ENCODE results near the gene ZMYM2. TPM values are rescaled to one million over a fixed set of nuclear protein-coding genes. Genes with fewer than 3 reads are reported as not detected.
"Not testable (repeated sequence)": the region's sequence is repeated elsewhere in the genome, so short reads cannot be mapped to it uniquely, and the experiment has no call there.

Gene ZMYM2
- total RNA-seq, 2 experiments from 2014 or later, result 82.8 to 92.0 TPM

- H3K27me3 Mint-ChIP-seq; POLR2A ChIA-PET; H3K9me3 Mint-ChIP-seq; ATAC-seq (ENCODE audit: low read depth); H3K4me3 Mint-ChIP-seq; DNase-seq; H3K27ac Mint-ChIP-seq: not testable (repeated sequence)
- H3K4me1 Mint-ChIP-seq, result peaks cover 16% of the 10 kb centered on the region
- H3K36me3 Mint-ChIP-seq, result peaks cover 54% of the 10 kb centered on the region
These were observed 84.1 kb downstream of the ZMYM2 start for GRCh38 chr13:20042603-20043002.

GRCh38 chr13:20043207-20043925 lies 84.8 kb downstream of the ZMYM2 start:
- Mint-ChIP-seq H3K27me3 (no peaks in the 10 kb centered on the region), H3K9me3 (peaks cover 8% of the 10 kb centered on the region), H3K27ac (no peak overlapping the region), H3K4me1 (peaks cover 16% of the 10 kb centered on the region), H3K4me3 (no peak overlapping the region), H3K36me3 (peaks cover 46% of the 10 kb centered on the region)
- POLR2A ChIA-PET, result no interaction called here
- ATAC-seq (ENCODE audit: low read depth), result no peak
- no peak for DNase-seq

GRCh38 chr13:20044086-20044485 lies 85.6 kb downstream of the ZMYM2 start:
- Mint-ChIP-seq H3K9me3 (peaks cover 8% of the 10 kb centered on the region), H3K27me3 (no peaks in the 10 kb centered on the region), H3K36me3 (peaks cover 40% of the 10 kb centered on the region), H3K27ac (no peak overlapping the region), H3K4me1 (peaks cover 22% of the 10 kb centered on the region), H3K4me3 (no peak overlapping the region)
- DNase-seq, result no peak
- POLR2A ChIA-PET, result no interaction called here
- no peak for ATAC-seq (ENCODE audit: low read depth)

- peaks cover 21% of the 10 kb centered on the region for H3K36me3 Mint-ChIP-seq
- H3K27me3 Mint-ChIP-seq, result no peaks in the 10 kb centered on the region
- H3K27ac Mint-ChIP-seq, result no peak overlapping the region
- no peak overlapping the region for H3K4me3 Mint-ChIP-seq
- peaks cover 27% of the 10 kb centered on the region for H3K4me1 Mint-ChIP-seq
- POLR2A ChIA-PET, result interaction anchor here (0.7 kb wide), 1 partner anchor 83 kb away, joined by 3 read pairs; no protein-coding TSS in a partner anchor
- ATAC-seq (ENCODE audit: low read depth) (no peak), DNase-seq (no peak)
- no peaks in the 10 kb centered on the region for H3K9me3 Mint-ChIP-seq
These were observed 87.5 kb downstream of the ZMYM2 start for GRCh38 chr13:20045950-20046548.

- peak overlapping the region; percentile 57 for H3K4me3 Mint-ChIP-seq
- H3K9me3 Mint-ChIP-seq, result no peaks in the 10 kb centered on the region
- ATAC-seq (ENCODE audit: low read depth), result no peak
- H3K36me3 Mint-ChIP-seq, result peaks cover 18% of the 10 kb centered on the region
- peaks cover 13% of the 10 kb centered on the region for H3K4me1 Mint-ChIP-seq
- POLR2A ChIA-PET, result no interaction called here
- DNase-seq, result no peak
- peak overlapping the region; percentile 65 for H3K27ac Mint-ChIP-seq
- no peaks in the 10 kb centered on the region for H3K27me3 Mint-ChIP-seq
These were observed 91.3 kb downstream of the ZMYM2 start for GRCh38 chr13:20049558-20050473.

- H3K9me3 Mint-ChIP-seq, result no peaks in the 10 kb centered on the region
- H3K4me1 Mint-ChIP-seq, result peaks cover 13% of the 10 kb centered on the region
- H3K27ac Mint-ChIP-seq, result no peak overlapping the region
- DNase-seq (no peak), ATAC-seq (ENCODE audit: low read depth) (no peak)
- H3K36me3 Mint-ChIP-seq, result peaks cover 25% of the 10 kb centered on the region
- POLR2A ChIA-PET, result no interaction called here
- H3K4me3 Mint-ChIP-seq, result no peak overlapping the region
- no peaks in the 10 kb centered on the region for H3K27me3 Mint-ChIP-seq
These were observed 92.8 kb downstream of the ZMYM2 start for GRCh38 chr13:20051366-20051765.

GRCh38 chr13:20053016-20053415 lies 94.5 kb downstream of the ZMYM2 start:
- POLR2A ChIA-PET, result no interaction called here
- no peak overlapping the region for H3K27ac Mint-ChIP-seq
- H3K4me1 Mint-ChIP-seq, result peaks cover 13% of the 10 kb centered on the region

GRCh38 chr13:20053891-20054290 lies 95.4 kb downstream of the ZMYM2 start:
- H3K27me3 Mint-ChIP-seq, result no peaks in the 10 kb centered on the region
- H3K36me3 Mint-ChIP-seq, result peaks cover 26% of the 10 kb centered on the region
- H3K27ac Mint-ChIP-seq, result no peak overlapping the region
- H3K4me1 Mint-ChIP-seq, result peaks cover 14% of the 10 kb centered on the region
- POLR2A ChIA-PET, result no interaction called here
- no peak overlapping the region for H3K4me3 Mint-ChIP-seq
- ATAC-seq (ENCODE audit: low read depth), result no peak
- H3K9me3 Mint-ChIP-seq, result no peaks in the 10 kb centered on the region
- no peak for DNase-seq

More at GRCh38 chr13:20053016-20053415, 94.5 kb downstream of the ZMYM2 start:
- DNase-seq (no peak), ATAC-seq (ENCODE audit: low read depth) (no peak)
- H3K27me3 Mint-ChIP-seq, result no peaks in the 10 kb centered on the region
- H3K9me3 Mint-ChIP-seq, result no peaks in the 10 kb centered on the region
- no peak overlapping the region for H3K4me3 Mint-ChIP-seq
- H3K36me3 Mint-ChIP-seq, result peaks cover 25% of the 10 kb centered on the region

- Mint-ChIP-seq H3K27ac (no peak overlapping the region), H3K27me3 (no peaks in the 10 kb centered on the region), H3K9me3 (no peaks in the 10 kb centered on the region), H3K4me1 (peaks cover 11% of the 10 kb centered on the region), H3K36me3 (peaks cover 26% of the 10 kb centered on the region), H3K4me3 (no peak overlapping the region)
- ATAC-seq (ENCODE audit: low read depth) (no peak), DNase-seq (no peak)
- POLR2A ChIA-PET, result no interaction called here
These were observed 96.1 kb downstream of the ZMYM2 start for GRCh38 chr13:20054586-20054985.

- ATAC-seq (ENCODE audit: low read depth) (no peak), DNase-seq (no peak)
- POLR2A ChIA-PET, result no interaction called here
- peaks cover 7% of the 10 kb centered on the region for H3K4me1 Mint-ChIP-seq
- no peaks in the 10 kb centered on the region for H3K9me3 Mint-ChIP-seq
- no peak overlapping the region for H3K27ac Mint-ChIP-seq
- no peak overlapping the region for H3K4me3 Mint-ChIP-seq
- H3K36me3 Mint-ChIP-seq, result peaks cover 28% of the 10 kb centered on the region
- H3K27me3 Mint-ChIP-seq, result no peaks in the 10 kb centered on the region
These were observed 98.7 kb downstream of the ZMYM2 start for GRCh38 chr13:20057214-20057613.

GRCh38 chr13:20057963-20058362 lies 99.4 kb downstream of the ZMYM2 start:
- ATAC-seq (ENCODE audit: low read depth) (no peak), DNase-seq (no peak)
- peaks cover 7% of the 10 kb centered on the region for H3K4me1 Mint-ChIP-seq
- H3K36me3 Mint-ChIP-seq, result peaks cover 22% of the 10 kb centered on the region
- no peak overlapping the region for H3K4me3 Mint-ChIP-seq
- H3K9me3 Mint-ChIP-seq, result no peaks in the 10 kb centered on the region
- POLR2A ChIA-PET, result no interaction called here
- no peak overlapping the region for H3K27ac Mint-ChIP-seq
- no peaks in the 10 kb centered on the region for H3K27me3 Mint-ChIP-seq

- Mint-ChIP-seq H3K27ac (no peak overlapping the region), H3K4me1 (peaks cover 7% of the 10 kb centered on the region), H3K4me3 (no peak overlapping the region), H3K9me3 (no peaks in the 10 kb centered on the region), H3K27me3 (no peaks in the 10 kb centered on the region), H3K36me3 (peaks cover 22% of the 10 kb centered on the region)
- ATAC-seq (ENCODE audit: low read depth), result no peak
- POLR2A ChIA-PET, result no interaction called here
- no peak for DNase-seq
These were observed 99.9 kb downstream of the ZMYM2 start for GRCh38 chr13:20058476-20058875.

- Mint-ChIP-seq H3K9me3 (no peaks in the 10 kb centered on the region), H3K27me3 (no peaks in the 10 kb centered on the region), H3K4me1 (no peaks in the 10 kb centered on the region), H3K36me3 (peaks cover 20% of the 10 kb centered on the region), H3K4me3 (no peak overlapping the region), H3K27ac (no peak overlapping the region)
- POLR2A ChIA-PET, result no interaction called here
- DNase-seq (no peak), ATAC-seq (ENCODE audit: low read depth) (peak; percentile 47)
These were observed 105.6 kb downstream of the ZMYM2 start for GRCh38 chr13:20064128-20064527.
